ENCODE results near the gene FNDC3B.

FNDC3B gene

GRCh38 chr3:172098698-172099494 lies 59.5 kb downstream of the FNDC3B start:
- no peak for DNase-seq

- no peak for DNase-seq
These were observed 60.1 kb downstream of the FNDC3B start for GRCh38 chr3:172099495-172099808.

GRCh38 chr3:172100482-172100881 lies 61.1 kb downstream of the FNDC3B start:
- DNase-seq, result no peak

GRCh38 chr3:172101107-172101506 lies 61.7 kb downstream of the FNDC3B start:
- DNase-seq, result no peak

- peak; percentile 14 for DNase-seq
These were observed 62.9 kb downstream of the FNDC3B start for GRCh38 chr3:172102123-172102882.

GRCh38 chr3:172102883-172103310 lies 63.5 kb downstream of the FNDC3B start:
- DNase-seq, result no peak

- DNase-seq, result no peak
These were observed 64.3 kb downstream of the FNDC3B start for GRCh38 chr3:172103724-172104123.

GRCh38 chr3:172104471-172105072 lies 65.2 kb downstream of the FNDC3B start:
- DNase-seq, result no peak

GRCh38 chr3:172106037-172106954 lies 66.9 kb downstream of the FNDC3B start:
- no peak for DNase-seq

- peak; percentile 30 for DNase-seq
These were observed 67.6 kb downstream of the FNDC3B start for GRCh38 chr3:172106989-172107388.

- peak; percentile 30 for DNase-seq
These were observed 68.0 kb downstream of the FNDC3B start for GRCh38 chr3:172107403-172107802.

GRCh38 chr3:172110127-172110779 lies 70.9 kb downstream of the FNDC3B start:
- DNase-seq, result no peak

GRCh38 chr3:172111163-172111562 lies 71.8 kb downstream of the FNDC3B start:
- DNase-seq, result no peak

- no peak for DNase-seq
These were observed 72.8 kb downstream of the FNDC3B start for GRCh38 chr3:172112078-172112733.

- DNase-seq, result no peak
These were observed 73.3 kb downstream of the FNDC3B start for GRCh38 chr3:172112734-172113120.

- no peak for DNase-seq
These were observed 74.3 kb downstream of the FNDC3B start for GRCh38 chr3:172113710-172114109.

GRCh38 chr3:172115059-172115458 lies 75.7 kb downstream of the FNDC3B start:
- DNase-seq, result no peak

GRCh38 chr3:172115787-172116186 lies 76.4 kb downstream of the FNDC3B start:
- no peak for DNase-seq

- DNase-seq, result no peak
These were observed 78.6 kb downstream of the FNDC3B start for GRCh38 chr3:172118019-172118418.

GRCh38 chr3:172119266-172119969 lies 80.0 kb downstream of the FNDC3B start:
- DNase-seq, result no peak

- no peak for DNase-seq
These were observed 81.5 kb downstream of the FNDC3B start for GRCh38 chr3:172120912-172121311.

All from stimulated activated CD4-positive, alpha-beta T cell treated with anti-CD3 and anti-CD28 coated beads, Interleukin-4, amount 100 ng/mL, for 1 hour (primary cell).